GM12891 (cell line): ENCODE results near the gene NFE2.

Experiments
- POLR2A ChIP-seq: IDR thresholded peaks from 2 replicates; pipeline ENCODE4 v1.6.1; 2011; ENCODE audit warnings: low read depth, low read length, control low read depth
- POLR2AphosphoS5 ChIP-seq: IDR thresholded peaks from 2 replicates; pipeline ENCODE4 v1.6.1; 2011; ENCODE audit warnings: low read depth, low read length, control low read depth
- POU2F2 ChIP-seq: IDR thresholded peaks from 2 replicates; pipeline ENCODE4 v1.6.1; 2011; ENCODE audit warnings: low read depth, mild to moderate bottlenecking, control low read depth, low read length, moderate library complexity
- SPI1 ChIP-seq: IDR thresholded peaks from 2 replicates; pipeline ENCODE4 v1.6.1; 2011; ENCODE audit warnings: low read depth, low read length, control low read depth
- TAF1 ChIP-seq: IDR thresholded peaks from 2 replicates; pipeline ENCODE4 v1.6.1; 2011; ENCODE audit warnings: low read depth, low read length, control low read depth

GRCh38 chr12:54265364-54265812 is 35.4 kb downstream of the NFE2 start:
- TF ChIP-seq POLR2AphosphoS5 (no peak), POLR2A (no peak), TAF1 (no peak), POU2F2 (no peak), SPI1 (no peak)
